GM18861 (cell line): Measurements from ENCODE around the gene JCAD.
"Not testable (repeated sequence)": the region's sequence is repeated elsewhere in the genome, so short reads cannot be mapped to it uniquely, and the experiment has no call there.

Source experiments
- ATAC-seq: cut with Tn5 transposase; IDR thresholded peaks from one replicate; pipeline ENCODE4 v1.9.1; 2021; ENCODE audit not compliant: unreplicated experiment

The JCAD gene

GRCh38 chr10:30059209-30060107, at the start of gene JCAD:
Gene JCAD, minus strand, starts transcription at chr10:30059586. Its CDS starts 11,774 bp downstream, at chr10:30047812.
- no peak for ATAC-seq

- ATAC-seq = no peak
Observed at GRCh38 chr10:30106987-30107386, 47.6 kb upstream of the JCAD start.

- ATAC-seq = no peak
Observed at GRCh38 chr10:30103595-30104320, 44.4 kb upstream of the JCAD start.

- not testable (repeated sequence) for ATAC-seq
Observed at GRCh38 chr10:30099706-30100105, 40.3 kb upstream of the JCAD start.

- no peak for ATAC-seq
Observed at GRCh38 chr10:30099101-30099500, 39.7 kb upstream of the JCAD start.

GRCh38 chr10:30098629-30099028, 39.2 kb upstream of the JCAD start:
- no peak for ATAC-seq

- ATAC-seq = no peak
Observed at GRCh38 chr10:30096564-30096963, 37.2 kb upstream of the JCAD start.

- no peak for ATAC-seq
Observed at GRCh38 chr10:30095631-30096422, 36.4 kb upstream of the JCAD start.

- ATAC-seq = no peak
Observed at GRCh38 chr10:30094601-30095000, 35.2 kb upstream of the JCAD start.

GRCh38 chr10:30093303-30093950, 34.0 kb upstream of the JCAD start:
- no peak for ATAC-seq

- ATAC-seq = no peak
Observed at GRCh38 chr10:30092151-30092790, 32.9 kb upstream of the JCAD start.

- no peak for ATAC-seq
Observed at GRCh38 chr10:30091136-30091535, 31.8 kb upstream of the JCAD start.

- no peak for ATAC-seq
Observed at GRCh38 chr10:30088178-30088577, 28.8 kb upstream of the JCAD start.

- ATAC-seq = no peak
Observed at GRCh38 chr10:30083934-30084333, 24.5 kb upstream of the JCAD start.

- ATAC-seq = no peak
Observed at GRCh38 chr10:30081182-30081581, 21.8 kb upstream of the JCAD start.

- ATAC-seq = no peak
Observed at GRCh38 chr10:30080161-30080560, 20.8 kb upstream of the JCAD start.

GRCh38 chr10:30079408-30079807, 20.0 kb upstream of the JCAD start:
- ATAC-seq = no peak

- no peak for ATAC-seq
Observed at GRCh38 chr10:30075481-30075880, 16.1 kb upstream of the JCAD start.

- ATAC-seq = no peak
Observed at GRCh38 chr10:30074933-30075332, 15.5 kb upstream of the JCAD start.

GRCh38 chr10:30074090-30074489, 14.7 kb upstream of the JCAD start:
- ATAC-seq = no peak

GRCh38 chr10:30073767-30074060, 14.3 kb upstream of the JCAD start:
- no peak for ATAC-seq
